Left cardiac atrium (tissue), 4 donors: Measurements from ENCODE around the gene SCGB1D2. TPM values are rescaled to one million over a fixed set of nuclear protein-coding genes. Genes with fewer than 3 reads are reported as not detected.
A peak's percentile ranks its signal among the peaks of the same experiment; 100 is the strongest.
"Not testable (repeated sequence)": the region's sequence is repeated elsewhere in the genome, so short reads cannot be mapped to it uniquely, and the experiment has no call there.

ENCODE experiments used
- ATAC-seq, 2 donors: fragments of 200-7000 bp; cut with Tn5 transposase; one replicate each; pipeline ENCODE4 v1.9.1; 2020; ENCODE audit warnings: mild to moderate bottlenecking in 2 of 2, moderate library complexity in 2 of 2
- DNase-seq: peaks from one replicate; pipeline ENCODE4 v3.0.0-alpha.2; 2020
- intact Hi-C, 2 donors: fragments of 100-400 bp; cut with DNase I; formaldehyde crosslinking; loops; one replicate each; pipeline versions ENCODE4 v1.14.1 to v1.15.1; 2022 to 2023
- long read RNA-seq: library from polyadenylated mRNA; unstranded; transcript quantifications from one replicate; pipeline ENCODE4 v2.0.0, GENCODE V29; 2021
- total RNA-seq, 2 donors: library from RNA; stranded (reverse); fragmentation: NEBNext Ultra II Directional; extraction: Animal tissue kit (Norgen Biotek cat#: 25700); gene quantifications; one replicate each; pipeline ENCODE4 v1.2.1, GENCODE V29; 2021
- donor health status: DM: no; HTN: yes; CAD: no.
- donor health status: DM: no; HTN: yes; CAD: no; lungs with severe emphysema.
- donor health status: DM: yes; HTN: yes; CAD: no.
- donor health status: Dilated cardiomyopathy.

Gene SCGB1D2
- total RNA-seq = 1 to 10 TPM in 1 of 2 donors, not detected in 1; 1.2 TPM
- long read RNA-seq = 0 reads

DNA sequence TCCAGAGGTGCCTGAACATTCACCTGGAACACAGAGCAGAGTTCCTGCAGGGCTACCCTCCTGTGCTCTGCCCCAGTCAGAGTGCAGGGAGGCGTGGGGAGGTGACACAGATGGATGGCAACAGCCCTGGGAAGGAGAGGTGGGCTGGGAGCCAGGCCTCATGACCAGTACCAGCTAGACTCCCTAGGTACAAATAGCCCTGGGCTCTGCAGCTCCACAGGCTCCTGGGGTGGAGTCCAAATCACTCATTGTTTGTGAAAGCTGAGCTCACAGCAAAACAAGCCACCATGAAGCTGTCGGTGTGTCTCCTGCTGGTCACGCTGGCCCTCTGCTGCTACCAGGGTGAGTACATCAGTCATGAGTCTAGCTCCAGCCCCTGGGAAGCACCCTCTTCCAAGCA lies at the start of gene SCGB1D2:
SCGB1D2 (plus strand) TSS at position 219 of the 400 bp plus-strand sequence; CDS start at position 288, 69 bp downstream.
- DNase-seq = peak; percentile 33
- peak in 1 of 2 donors; percentile 83 for ATAC-seq
- intact Hi-C loops = no loop called here

DNA sequence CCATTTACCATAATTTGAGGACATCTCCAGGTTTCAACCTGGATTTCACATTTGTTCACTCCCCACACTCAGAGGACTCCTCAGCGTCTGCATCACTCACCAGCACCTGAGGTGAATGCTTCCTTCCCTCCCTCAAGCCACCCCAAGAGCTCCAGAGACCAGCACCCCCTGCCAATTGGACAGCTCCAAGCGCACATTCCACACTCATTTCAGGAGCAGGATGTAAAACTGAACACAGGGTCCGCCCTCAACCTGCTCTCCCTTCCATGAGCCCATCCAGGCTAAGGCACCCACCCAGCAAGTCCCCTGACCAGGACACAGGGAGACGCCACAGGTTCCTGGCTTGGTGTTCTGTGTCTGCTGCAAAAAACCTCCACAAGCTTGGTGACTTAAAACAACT lies 48.1 kb upstream of the SCGB1D2 start:
- DNase-seq (no peak), ATAC-seq (no peak)
- intact Hi-C loops = no loop called here

DNA sequence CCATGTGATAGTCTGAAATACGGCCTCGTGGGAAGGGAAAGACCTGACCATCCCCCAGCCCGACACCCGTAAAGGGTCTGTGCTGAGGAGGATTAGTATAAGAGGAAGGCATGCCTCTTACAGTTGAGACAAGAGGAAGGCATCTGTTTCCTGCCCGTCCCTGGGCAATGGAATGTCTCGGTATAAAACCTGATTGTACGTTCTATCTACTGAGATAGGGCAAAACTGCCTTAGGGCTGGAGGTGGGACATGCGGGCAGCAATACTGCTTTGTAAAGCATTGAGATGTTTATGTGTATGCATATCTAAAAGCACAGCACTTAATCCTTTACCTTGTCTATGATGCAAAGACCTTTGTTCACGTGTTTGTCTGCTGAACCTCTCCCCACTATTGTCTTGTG lies 47.0 kb upstream of the SCGB1D2 start:
- intact Hi-C loops, DNase-seq, ATAC-seq: not testable (repeated sequence)

DNA sequence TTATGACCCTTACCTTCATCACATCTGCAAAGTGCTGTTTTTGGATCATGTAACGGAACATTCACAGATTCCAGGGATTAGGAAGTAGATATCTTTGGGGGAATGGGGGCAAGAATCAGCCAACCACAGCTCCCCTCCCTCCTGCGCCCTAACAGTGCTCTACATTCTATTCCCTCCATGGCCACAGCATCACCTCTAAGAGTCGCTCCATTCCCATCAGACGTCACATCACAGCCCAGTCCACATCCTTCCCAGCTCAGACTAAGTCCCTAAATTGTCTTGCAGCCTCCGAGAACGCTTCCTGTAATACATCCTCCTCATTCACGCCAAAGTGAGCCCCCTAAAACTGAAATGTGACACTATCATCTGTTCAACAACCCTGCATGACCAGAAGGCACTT lies 46.1 kb upstream of the SCGB1D2 start:
- DNase-seq (no peak), ATAC-seq (no peak)
- intact Hi-C loops = no loop called here

DNA sequence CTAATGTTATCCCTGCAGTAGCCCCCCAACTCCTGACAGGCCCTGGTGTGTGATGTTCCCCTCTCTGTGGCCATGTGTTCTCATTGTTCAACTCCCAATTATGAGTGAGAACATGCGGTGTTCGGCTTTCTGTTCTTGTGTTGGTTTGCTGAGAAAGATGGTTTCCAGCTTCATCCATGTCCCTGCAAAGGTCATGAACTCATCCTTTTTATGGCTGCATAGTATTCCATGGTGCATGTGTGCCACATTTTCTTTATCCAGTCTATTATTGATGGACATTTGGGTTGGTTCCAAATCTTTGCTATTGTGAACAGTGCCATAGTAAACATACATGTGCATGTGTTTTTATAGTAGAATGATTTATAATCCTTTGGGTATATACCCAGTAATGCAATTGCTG lies 44.6 kb upstream of the SCGB1D2 start:
- intact Hi-C loops, ATAC-seq, DNase-seq: not testable (repeated sequence)

DNA sequence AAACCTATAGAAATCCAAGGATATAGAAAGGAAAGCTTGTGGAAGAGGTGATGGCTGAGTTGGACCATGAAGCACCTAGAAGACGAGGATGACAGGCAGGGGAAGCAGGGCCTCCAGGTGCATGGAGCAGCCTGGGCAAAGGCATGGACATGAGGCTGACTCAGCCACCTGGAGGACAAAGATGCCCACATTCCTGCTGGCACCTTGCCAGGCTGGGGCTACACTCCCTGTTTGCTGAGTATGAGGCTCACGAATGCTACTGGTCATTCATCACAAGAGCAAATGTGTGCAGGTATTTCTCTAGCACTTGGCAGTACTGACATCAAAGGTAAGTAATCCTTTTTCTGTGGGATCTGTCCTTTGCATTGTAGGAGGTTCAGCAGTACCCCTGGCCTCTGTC lies 40.7 kb upstream of the SCGB1D2 start:
- DNase-seq (no peak), ATAC-seq (no peak)
- intact Hi-C loops = no loop called here

- DNase-seq (no peak), ATAC-seq (no peak)
- intact Hi-C loops = no loop called here
These were observed 39.1 kb upstream of the SCGB1D2 start for GRCh38 chr11:62202910-62203309.

DNA sequence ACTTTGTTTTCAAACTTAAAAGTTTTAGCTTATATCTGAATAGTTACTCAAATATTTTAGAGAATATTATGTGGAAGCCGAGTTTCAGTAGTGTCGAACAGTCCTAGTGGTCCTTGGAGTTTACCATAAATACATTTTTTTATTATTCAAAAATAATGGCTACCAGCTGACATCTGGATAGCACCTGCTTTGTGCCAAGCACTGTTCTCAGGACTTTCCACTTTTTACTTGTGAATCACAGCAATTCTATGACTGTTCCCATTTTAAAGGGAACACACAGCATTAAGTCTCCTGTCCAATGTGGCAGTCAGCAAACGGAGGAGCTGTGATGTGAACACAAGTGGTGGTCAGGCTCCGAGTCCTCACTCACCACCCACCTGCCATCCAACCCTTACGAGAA lies 37.6 kb upstream of the SCGB1D2 start:
- intact Hi-C loops = no loop called here
- ATAC-seq = no peak

GRCh38 chr11:62205441-62205840 lies 36.6 kb upstream of the SCGB1D2 start:
- intact Hi-C loops = no loop called here
- no peak for DNase-seq
- ATAC-seq = no peak

More for the DNA sequence above, 37.6 kb upstream of the SCGB1D2 start:
- DNase-seq = no peak

- intact Hi-C loops, DNase-seq, ATAC-seq: not testable (repeated sequence)
These were observed 35.6 kb upstream of the SCGB1D2 start for GRCh38 chr11:62206276-62207066.

GRCh38 chr11:62208785-62209144 lies 33.3 kb upstream of the SCGB1D2 start:
- DNase-seq (no peak), ATAC-seq (no peak)
- intact Hi-C loops = no loop called here

GRCh38 chr11:62217191-62217748 lies 24.8 kb upstream of the SCGB1D2 start:
- DNase-seq (no peak), ATAC-seq (no peak)
- intact Hi-C loops = no loop called here

DNA sequence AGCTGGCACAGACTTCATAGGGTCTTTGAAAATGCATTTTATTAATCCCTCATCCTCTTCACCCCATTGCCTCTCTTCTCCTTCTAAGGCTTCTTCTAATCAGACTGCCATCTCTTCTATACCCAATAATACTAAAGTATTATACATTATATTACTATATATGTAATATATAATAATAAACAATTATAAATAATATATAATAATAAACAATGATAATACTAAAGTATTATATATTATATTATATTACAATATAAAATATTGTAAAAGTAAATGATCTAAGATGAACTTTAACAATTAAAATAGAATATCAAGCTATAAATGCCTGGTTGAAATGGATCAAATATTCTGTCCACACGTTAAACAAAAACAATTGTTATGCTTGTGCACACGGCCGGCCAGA lies 20.5 kb upstream of the SCGB1D2 start:
- intact Hi-C loops = no loop called here
- no peak for ATAC-seq
- DNase-seq = no peak

- intact Hi-C loops = no loop called here
- DNase-seq (no peak), ATAC-seq (no peak)
These were observed 18.9 kb upstream of the SCGB1D2 start for GRCh38 chr11:62223095-62223494.

DNA sequence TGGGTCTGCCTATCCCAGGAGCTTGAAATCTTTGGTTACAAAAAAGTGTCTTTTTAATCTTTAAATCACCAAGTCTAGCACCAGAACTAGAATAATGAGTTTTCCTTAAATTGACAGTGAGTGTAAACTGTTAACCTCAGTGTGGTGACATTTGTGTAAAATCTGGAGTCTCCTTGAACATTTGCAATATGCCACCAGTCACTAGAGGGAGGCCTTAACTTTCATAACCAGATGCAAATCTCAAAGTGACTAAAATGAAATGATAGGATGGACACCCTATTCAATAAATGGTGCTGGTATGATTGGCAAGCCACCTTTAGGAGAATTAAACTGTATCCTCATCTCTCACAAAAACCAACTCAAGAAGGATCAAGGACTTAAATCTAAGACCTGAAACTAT lies 8.3 kb upstream of the SCGB1D2 start:
- no peak for DNase-seq
- ATAC-seq = no peak
- intact Hi-C loops = no loop called here

GRCh38 chr11:62236187-62236586 lies 5.9 kb upstream of the SCGB1D2 start:
- no peak for DNase-seq
- no peak for ATAC-seq
- intact Hi-C loops = no loop called here

DNA sequence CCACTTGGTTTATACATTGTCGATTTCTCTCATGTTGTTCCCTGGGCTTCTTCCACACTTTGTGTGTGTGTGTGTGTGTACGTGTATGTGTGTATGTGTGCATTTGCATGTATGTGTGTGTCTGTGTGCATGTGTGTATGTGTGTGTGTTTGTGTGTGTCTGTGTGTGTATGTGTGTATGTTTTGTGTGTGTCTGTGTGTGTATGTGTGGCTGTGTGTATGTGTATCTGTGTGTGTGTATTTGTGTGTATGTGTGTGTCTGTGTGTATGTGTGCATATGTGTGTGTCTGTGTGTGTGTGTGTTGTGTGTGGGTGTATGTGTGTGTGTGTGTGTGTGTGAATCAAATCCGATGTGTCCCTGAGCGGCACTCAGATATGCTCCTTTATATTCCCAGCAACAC lies 4.5 kb upstream of the SCGB1D2 start:
- intact Hi-C loops = no loop called here
- DNase-seq = no peak
- no peak for ATAC-seq

DNA sequence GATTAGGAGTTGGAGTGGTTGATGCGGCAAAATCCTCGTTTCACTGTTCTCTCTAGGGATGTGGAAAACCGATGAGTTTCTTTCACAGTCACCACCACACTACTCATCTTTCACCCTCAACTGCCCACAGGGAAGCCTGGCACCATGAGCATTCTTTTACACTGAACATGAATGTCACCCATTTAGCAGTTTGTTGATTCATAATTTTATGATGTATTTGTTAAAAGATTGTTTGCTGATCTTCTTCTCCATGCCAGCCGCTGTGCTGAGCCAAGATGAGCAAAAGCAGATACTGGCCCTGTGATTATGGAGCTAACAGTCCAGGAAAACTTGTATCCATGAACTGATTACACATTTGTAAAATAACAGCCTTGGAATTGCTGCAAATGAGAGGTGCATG lies 3.9 kb upstream of the SCGB1D2 start:
- DNase-seq = no peak
- intact Hi-C loops = no loop called here
- no peak for ATAC-seq

DNA sequence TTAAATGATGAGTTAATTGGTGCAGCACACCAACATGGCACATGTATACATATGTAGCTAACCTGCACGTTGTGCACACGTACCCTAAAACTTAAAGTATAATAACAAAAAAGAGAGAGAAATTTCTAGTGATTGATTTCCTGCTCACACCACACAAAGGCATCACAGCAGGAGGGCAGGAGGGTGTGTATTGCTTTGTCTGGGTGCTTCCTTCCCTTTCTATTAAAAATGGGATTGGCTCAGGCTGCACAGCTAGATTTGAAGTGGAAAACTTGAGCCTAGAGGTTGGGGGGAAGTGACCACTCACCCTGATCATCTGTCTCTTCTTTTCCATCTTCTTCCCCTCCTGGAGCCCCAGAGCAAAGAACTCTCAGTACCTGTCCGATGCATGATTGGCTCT lies 944 bp upstream of the SCGB1D2 start:
- intact Hi-C loops = no loop called here
- no peak for DNase-seq
- no peak for ATAC-seq

DNA sequence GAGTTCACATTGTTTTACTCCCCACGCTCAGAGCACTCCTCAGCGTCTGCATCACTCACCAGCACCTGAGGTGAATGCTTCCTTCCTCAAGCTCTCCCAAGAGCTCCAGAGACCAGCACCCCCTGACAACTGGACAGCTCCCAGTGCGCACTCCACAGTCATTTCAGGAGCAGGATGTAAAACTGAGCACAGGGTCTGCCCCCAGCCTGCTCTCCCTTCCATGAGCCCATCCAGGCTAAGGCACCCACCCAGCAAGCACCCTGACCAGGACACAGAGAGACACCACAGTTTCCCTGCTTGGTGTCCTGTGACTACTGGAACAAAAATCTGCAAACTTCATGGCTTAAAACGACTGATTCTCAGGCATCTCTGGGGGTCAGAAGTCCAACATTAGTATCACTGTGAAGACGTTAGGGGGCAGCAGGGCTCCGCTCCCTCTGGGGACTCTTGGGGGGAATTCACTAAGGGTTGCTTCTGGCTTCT lies 3.3 kb downstream of the SCGB1D2 start:
- intact Hi-C loops = no loop called here
- ATAC-seq (no peak), DNase-seq (no peak)

- intact Hi-C loops = no loop called here
- ATAC-seq (no peak), DNase-seq (no peak)
These were observed 9.7 kb downstream of the SCGB1D2 start for GRCh38 chr11:62251698-62252097.
